GM18951 (cell line): ENCODE measurements around the gene CFHR4.
"Not testable (repeated sequence)": the region's sequence is repeated elsewhere in the genome, so short reads cannot be mapped to it uniquely, and the experiment has no call there.

Experiments used
- POLR2A ChIP-seq: IDR thresholded peaks from 4 replicates; pipeline ENCODE4 v1.6.1; 2011; ENCODE audit warnings: mild to moderate bottlenecking; ENCODE audit not compliant: insufficient read length, insufficient read depth; ENCODE audit errors: extremely low read depth
- in situ Hi-C: fragments of 300-500 bp; cut with MboI; formaldehyde crosslinking; loops from one replicate; pipeline ENCODE4 v1.12.0; 2022; ENCODE audit warnings: low sequenced_read_pairs, mixed read lengths, inconsistent platforms; ENCODE audit not compliant: unreplicated experiment

Gene CFHR4

GRCh38 chr1:196897158-196897828 is 9.4 kb downstream of the CFHR4 start:
- in situ Hi-C loops: no loop called here
- no peak for TF ChIP-seq POLR2A

GRCh38 chr1:196902344-196902743 is 14.5 kb downstream of the CFHR4 start:
- TF ChIP-seq POLR2A: no peak
- in situ Hi-C loops: no loop called here

- in situ Hi-C loops: no loop called here
Observed at GRCh38 chr1:196910215-196910614, 22.4 kb downstream of the CFHR4 start.

GRCh38 chr1:196912283-196912682 is 24.4 kb downstream of the CFHR4 start:
- in situ Hi-C loops: not testable (repeated sequence)

More at GRCh38 chr1:196910215-196910614, 22.4 kb downstream of the CFHR4 start:
- TF ChIP-seq POLR2A: no peak

GRCh38 chr1:196926839-196927238 is 39.0 kb downstream of the CFHR4 start:
- in situ Hi-C loops: not testable (repeated sequence)

GRCh38 chr1:196932853-196933252 is 45.0 kb downstream of the CFHR4 start:
- in situ Hi-C loops: not testable (repeated sequence)

- in situ Hi-C loops: no loop called here
- TF ChIP-seq POLR2A: no peak
Observed at GRCh38 chr1:196933531-196934189, 45.8 kb downstream of the CFHR4 start.

GRCh38 chr1:196941474-196941873 is 53.6 kb downstream of the CFHR4 start:
- in situ Hi-C loops: not testable (repeated sequence)

GRCh38 chr1:196943568-196943967 is 55.7 kb downstream of the CFHR4 start, which contains the start of gene CFHR2:
CFHR2 (plus strand) TSS chr1:196943738; CDS start chr1:196943881, 143 bp downstream.
- in situ Hi-C loops: not testable (repeated sequence)

GRCh38 chr1:196951711-196952394 is 64.0 kb downstream of the CFHR4 start:
- no peak for TF ChIP-seq POLR2A
- in situ Hi-C loops: no loop called here

GRCh38 chr1:196954778-196955177 is 66.9 kb downstream of the CFHR4 start:
- TF ChIP-seq POLR2A: no peak
- in situ Hi-C loops: no loop called here

GRCh38 chr1:196955926-196956325 is 68.1 kb downstream of the CFHR4 start:
- TF ChIP-seq POLR2A: no peak
- in situ Hi-C loops: no loop called here

GRCh38 chr1:196960854-196961253 is 73.0 kb downstream of the CFHR4 start:
- in situ Hi-C loops: no loop called here
- no peak for TF ChIP-seq POLR2A
